Skeletal muscle cell (primary cell): Measurements from ENCODE around the gene PHLDB2.
"Not testable (repeated sequence)": the region's sequence is repeated elsewhere in the genome, so short reads cannot be mapped to it uniquely, and the experiment has no call there.

Source experiments
- DNase-seq: peaks from one replicate; pipeline ENCODE4 v3.0.0-alpha.2; 2010; ENCODE audit warnings: low read depth
- H3K4me3 ChIP-seq: 2 replicates; pipeline ENCODE4 v1.5.1; 2011; ENCODE audit warnings: low read depth, mild to moderate bottlenecking, control low read depth, low read length, moderate library complexity

PHLDB2 gene

GRCh38 chr3:111859061-111859973 is at the start of gene PHLDB2:
PHLDB2 (plus strand) TSS chr3:111859265; CDS start chr3:111884078, 24,813 bp downstream.
- DNase-seq, result peak; percentile 54
- peak within 1 kb of the TSS; percentile 90 for H3K4me3 ChIP-seq

GRCh38 chr3:111810909-111811308 is 48.2 kb upstream of the PHLDB2 start:
- no peak overlapping the region for H3K4me3 ChIP-seq
- DNase-seq, result peak; percentile 83

- DNase-seq, result no peak
- no peak overlapping the region for H3K4me3 ChIP-seq
These were observed 47.3 kb upstream of the PHLDB2 start for GRCh38 chr3:111811811-111812210.

- H3K4me3 ChIP-seq, result no peak overlapping the region
- DNase-seq, result no peak
These were observed 46.4 kb upstream of the PHLDB2 start for GRCh38 chr3:111812701-111813100.

GRCh38 chr3:111813441-111813840 is 45.6 kb upstream of the PHLDB2 start:
- H3K4me3 ChIP-seq, result no peak overlapping the region
- DNase-seq, result no peak

GRCh38 chr3:111813979-111814378 is 45.1 kb upstream of the PHLDB2 start:
- no peak overlapping the region for H3K4me3 ChIP-seq
- DNase-seq, result no peak

- DNase-seq, H3K4me3 ChIP-seq: not testable (repeated sequence)
These were observed 42.3 kb upstream of the PHLDB2 start for GRCh38 chr3:111816771-111817170.

GRCh38 chr3:111819927-111820326 is 39.1 kb upstream of the PHLDB2 start:
- no peak overlapping the region for H3K4me3 ChIP-seq
- no peak for DNase-seq

- no peak for DNase-seq
These were observed 38.4 kb upstream of the PHLDB2 start for GRCh38 chr3:111820651-111821050.

GRCh38 chr3:111821891-111822290 is 37.2 kb upstream of the PHLDB2 start:
- no peak for DNase-seq
- no peak overlapping the region for H3K4me3 ChIP-seq

More at GRCh38 chr3:111820651-111821050, 38.4 kb upstream of the PHLDB2 start:
- no peak overlapping the region for H3K4me3 ChIP-seq

GRCh38 chr3:111822804-111823203 is 36.3 kb upstream of the PHLDB2 start:
- DNase-seq, result no peak

GRCh38 chr3:111823341-111823855 is 35.7 kb upstream of the PHLDB2 start:
- H3K4me3 ChIP-seq, result no peak overlapping the region
- DNase-seq, result no peak

More at GRCh38 chr3:111822804-111823203, 36.3 kb upstream of the PHLDB2 start:
- H3K4me3 ChIP-seq, result no peak overlapping the region

GRCh38 chr3:111824351-111824750 is 34.7 kb upstream of the PHLDB2 start:
- DNase-seq, result no peak
- no peak overlapping the region for H3K4me3 ChIP-seq

GRCh38 chr3:111827871-111828270 is 31.2 kb upstream of the PHLDB2 start:
- DNase-seq, result no peak

GRCh38 chr3:111828530-111828929 is 30.5 kb upstream of the PHLDB2 start:
- DNase-seq, result no peak
- no peak overlapping the region for H3K4me3 ChIP-seq

More at GRCh38 chr3:111827871-111828270, 31.2 kb upstream of the PHLDB2 start:
- no peak overlapping the region for H3K4me3 ChIP-seq

GRCh38 chr3:111829023-111829422 is 30.0 kb upstream of the PHLDB2 start:
- DNase-seq, result no peak
- H3K4me3 ChIP-seq, result no peak overlapping the region

- H3K4me3 ChIP-seq, result no peak overlapping the region
- no peak for DNase-seq
These were observed 27.2 kb upstream of the PHLDB2 start for GRCh38 chr3:111831840-111832239.

- H3K4me3 ChIP-seq, result no peak overlapping the region
- DNase-seq, result no peak
These were observed 22.0 kb upstream of the PHLDB2 start for GRCh38 chr3:111837112-111837511.

GRCh38 chr3:111838133-111838532 is 20.9 kb upstream of the PHLDB2 start:
- no peak overlapping the region for H3K4me3 ChIP-seq
- no peak for DNase-seq

GRCh38 chr3:111846039-111846438 is 13.0 kb upstream of the PHLDB2 start:
- peak; percentile 47 for DNase-seq
- H3K4me3 ChIP-seq, result no peak overlapping the region

GRCh38 chr3:111846717-111847116 is 12.3 kb upstream of the PHLDB2 start:
- no peak overlapping the region for H3K4me3 ChIP-seq
- DNase-seq, result peak; percentile 62
